Measurements from ENCODE around the gene CLMP.
A peak's percentile ranks its signal among the peaks of the same experiment; 100 is the strongest.

Gene CLMP

GRCh38 chr11:123166071-123166559, 28.9 kb downstream of the CLMP start:
- H3K4me3 ChIP-seq (replicated peaks; ENCODE audit: low read depth, low read length) = no peak overlapping the region
- DNase-seq (ENCODE audit: extremely low read depth, low read depth) = no peak
- TF ChIP-seq CTCF (IDR thresholded peaks at IDR 0.05; ENCODE audit: low read depth, low read length, missing control alignments) = peak; percentile 80

- TF ChIP-seq CTCF (IDR thresholded peaks at IDR 0.05; ENCODE audit: low read depth, low read length, missing control alignments) = no peak
- no peak for DNase-seq (ENCODE audit: extremely low read depth, low read depth)
- no peak overlapping the region for H3K4me3 ChIP-seq (replicated peaks; ENCODE audit: low read depth, low read length)
Measured at GRCh38 chr11:123164732-123165450, 30.2 kb downstream of the CLMP start.

- DNase-seq (ENCODE audit: extremely low read depth, low read depth) = no peak
- peak; percentile 32 for TF ChIP-seq CTCF (IDR thresholded peaks at IDR 0.05; ENCODE audit: low read depth, low read length, missing control alignments)
- H3K4me3 ChIP-seq (replicated peaks; ENCODE audit: low read depth, low read length) = no peak overlapping the region
Measured at GRCh38 chr11:123163621-123164020, 31.4 kb downstream of the CLMP start.

- no peak overlapping the region for H3K4me3 ChIP-seq (replicated peaks; ENCODE audit: low read depth, low read length)
- TF ChIP-seq CTCF (IDR thresholded peaks at IDR 0.05; ENCODE audit: low read depth, low read length, missing control alignments) = no peak
- DNase-seq (ENCODE audit: extremely low read depth, low read depth) = no peak
Measured at GRCh38 chr11:123161376-123162030, 33.5 kb downstream of the CLMP start.

- H3K4me3 ChIP-seq (replicated peaks; ENCODE audit: low read depth, low read length) = no peak overlapping the region
- DNase-seq (ENCODE audit: extremely low read depth, low read depth) = no peak
- TF ChIP-seq CTCF (IDR thresholded peaks at IDR 0.05; ENCODE audit: low read depth, low read length, missing control alignments) = no peak
Measured at GRCh38 chr11:123159183-123159857, 35.7 kb downstream of the CLMP start.

- no peak overlapping the region for H3K4me3 ChIP-seq (replicated peaks; ENCODE audit: low read depth, low read length)
- DNase-seq (ENCODE audit: extremely low read depth, low read depth) = no peak
- TF ChIP-seq CTCF (IDR thresholded peaks at IDR 0.05; ENCODE audit: low read depth, low read length, missing control alignments) = no peak
Measured at GRCh38 chr11:123158033-123159003, 36.7 kb downstream of the CLMP start.
